ENCODE results near the gene ZBP1. TPM values are rescaled to one million over a fixed set of nuclear protein-coding genes. Genes with fewer than 3 reads are reported as not detected.
A peak's percentile ranks its signal among the peaks of the same experiment; 100 is the strongest.

Gene ZBP1
- total RNA-seq, 1 donor from 2014 or later = 0.41 TPM

- Mint-ChIP-seq H3K9me3 (no peaks in the 10 kb centered on the region), H3K4me1 (ENCODE audit: low read depth) (no peaks in the 10 kb centered on the region), H3K36me3 (ENCODE audit: low read depth) (no peaks in the 10 kb centered on the region), H3K27me3 (ENCODE audit: insufficient read depth) (peaks cover 18% of the 10 kb centered on the region), H3K27ac (no peak overlapping the region), H3K4me3 (no peak overlapping the region)
- DNase-seq (ENCODE audit: low spot score) = peak; percentile 17
- intact Hi-C loops (cut with micrococcal nuclease) = loop anchor here (1.0 kb wide), 3 partner anchors 80 to 213 kb away; no protein-coding TSS in a partner anchor
These were observed 25.9 kb downstream of the ZBP1 start for GRCh38 chr20:57594092-57594951.

GRCh38 chr20:57593134-57593886, 26.9 kb downstream of the ZBP1 start:
- Mint-ChIP-seq H3K27ac (no peak overlapping the region), H3K27me3 (ENCODE audit: insufficient read depth) (peaks cover 9% of the 10 kb centered on the region), H3K4me3 (no peak overlapping the region), H3K9me3 (no peaks in the 10 kb centered on the region), H3K36me3 (ENCODE audit: low read depth) (no peaks in the 10 kb centered on the region), H3K4me1 (ENCODE audit: low read depth) (no peaks in the 10 kb centered on the region)
- intact Hi-C loops (cut with micrococcal nuclease) = no loop called here
- DNase-seq (ENCODE audit: low spot score) = no peak

- DNase-seq (ENCODE audit: low spot score) = no peak
- H3K27ac Mint-ChIP-seq = no peak overlapping the region
- H3K36me3 Mint-ChIP-seq (ENCODE audit: low read depth) = no peaks in the 10 kb centered on the region
- no peaks in the 10 kb centered on the region for H3K4me1 Mint-ChIP-seq (ENCODE audit: low read depth)
- intact Hi-C loops (cut with micrococcal nuclease) = no loop called here
- no peak overlapping the region for H3K4me3 Mint-ChIP-seq
- H3K27me3 Mint-ChIP-seq (ENCODE audit: insufficient read depth) = peaks cover 7% of the 10 kb centered on the region
- H3K9me3 Mint-ChIP-seq = no peaks in the 10 kb centered on the region
These were observed 27.7 kb downstream of the ZBP1 start for GRCh38 chr20:57592263-57593092.

GRCh38 chr20:57591289-57592229, 28.7 kb downstream of the ZBP1 start:
- Mint-ChIP-seq H3K9me3 (no peaks in the 10 kb centered on the region), H3K4me3 (no peak overlapping the region), H3K36me3 (ENCODE audit: low read depth) (no peaks in the 10 kb centered on the region), H3K27ac (no peak overlapping the region), H3K4me1 (ENCODE audit: low read depth) (no peaks in the 10 kb centered on the region), H3K27me3 (ENCODE audit: insufficient read depth) (peaks cover 5% of the 10 kb centered on the region)
- intact Hi-C loops (cut with micrococcal nuclease) = no loop called here
- DNase-seq (ENCODE audit: low spot score) = no peak

- DNase-seq (ENCODE audit: low spot score) = no peak
- H3K27ac Mint-ChIP-seq = no peak overlapping the region
- H3K36me3 Mint-ChIP-seq (ENCODE audit: low read depth) = no peaks in the 10 kb centered on the region
- peaks cover 2% of the 10 kb centered on the region for H3K27me3 Mint-ChIP-seq (ENCODE audit: insufficient read depth)
- intact Hi-C loops (cut with micrococcal nuclease) = no loop called here
- no peak overlapping the region for H3K4me3 Mint-ChIP-seq
- H3K4me1 Mint-ChIP-seq (ENCODE audit: low read depth) = no peaks in the 10 kb centered on the region
- no peaks in the 10 kb centered on the region for H3K9me3 Mint-ChIP-seq
These were observed 29.5 kb downstream of the ZBP1 start for GRCh38 chr20:57590485-57591288.

GRCh38 chr20:57589728-57590484, 30.3 kb downstream of the ZBP1 start:
- Mint-ChIP-seq H3K4me1 (ENCODE audit: low read depth) (no peaks in the 10 kb centered on the region), H3K4me3 (no peak overlapping the region), H3K27me3 (ENCODE audit: insufficient read depth) (peaks cover 6% of the 10 kb centered on the region), H3K36me3 (ENCODE audit: low read depth) (no peaks in the 10 kb centered on the region), H3K27ac (no peak overlapping the region), H3K9me3 (no peaks in the 10 kb centered on the region)
- intact Hi-C loops (cut with micrococcal nuclease) = no loop called here
- DNase-seq (ENCODE audit: low spot score) = no peak

GRCh38 chr20:57589123-57589727, 31.0 kb downstream of the ZBP1 start:
- Mint-ChIP-seq H3K4me1 (ENCODE audit: low read depth) (no peaks in the 10 kb centered on the region), H3K4me3 (no peak overlapping the region), H3K36me3 (ENCODE audit: low read depth) (no peaks in the 10 kb centered on the region), H3K9me3 (no peaks in the 10 kb centered on the region), H3K27ac (no peak overlapping the region), H3K27me3 (ENCODE audit: insufficient read depth) (peaks cover 9% of the 10 kb centered on the region)
- no peak for DNase-seq (ENCODE audit: low spot score)
- intact Hi-C loops (cut with micrococcal nuclease) = no loop called here

- H3K27me3 Mint-ChIP-seq (ENCODE audit: insufficient read depth) = peaks cover 9% of the 10 kb centered on the region
- intact Hi-C loops (cut with micrococcal nuclease) = no loop called here
- no peaks in the 10 kb centered on the region for H3K9me3 Mint-ChIP-seq
These were observed 31.6 kb downstream of the ZBP1 start for GRCh38 chr20:57588596-57588995.

GRCh38 chr20:57587989-57588377, 32.2 kb downstream of the ZBP1 start:
- Mint-ChIP-seq H3K27me3 (ENCODE audit: insufficient read depth) (peaks cover 9% of the 10 kb centered on the region), H3K36me3 (ENCODE audit: low read depth) (no peaks in the 10 kb centered on the region), H3K27ac (no peak overlapping the region), H3K4me1 (ENCODE audit: low read depth) (no peaks in the 10 kb centered on the region), H3K9me3 (no peaks in the 10 kb centered on the region), H3K4me3 (no peak overlapping the region)
- intact Hi-C loops (cut with micrococcal nuclease) = no loop called here
- DNase-seq (ENCODE audit: low spot score) = no peak

More at GRCh38 chr20:57588596-57588995, 31.6 kb downstream of the ZBP1 start:
- H3K4me3 Mint-ChIP-seq = no peak overlapping the region
- H3K4me1 Mint-ChIP-seq (ENCODE audit: low read depth) = no peaks in the 10 kb centered on the region
- no peak for DNase-seq (ENCODE audit: low spot score)
- H3K36me3 Mint-ChIP-seq (ENCODE audit: low read depth) = no peaks in the 10 kb centered on the region
- H3K27ac Mint-ChIP-seq = no peak overlapping the region

GRCh38 chr20:57587278-57587988, 32.8 kb downstream of the ZBP1 start:
- H3K27ac Mint-ChIP-seq = no peak overlapping the region
- intact Hi-C loops (cut with micrococcal nuclease) = no loop called here
- no peaks in the 10 kb centered on the region for H3K4me1 Mint-ChIP-seq (ENCODE audit: low read depth)
- H3K36me3 Mint-ChIP-seq (ENCODE audit: low read depth) = no peaks in the 10 kb centered on the region
- H3K27me3 Mint-ChIP-seq (ENCODE audit: insufficient read depth) = peaks cover 9% of the 10 kb centered on the region
- H3K9me3 Mint-ChIP-seq = no peaks in the 10 kb centered on the region
- DNase-seq (ENCODE audit: low spot score) = no peak
- no peak overlapping the region for H3K4me3 Mint-ChIP-seq

Measured in activated T-helper 1 cell treated with anti-CD3 and anti-CD28 coated beads, Interleukin-12 subunit alpha, Interleukin-12 subunit beta, Interleukin-2, Interleukin-4 antibody, amounts not matched to agents 30 ng/mL and 10 ng/mL and 1 ng/mL, durations not matched to agents 14 hours and 24 hours and 36 hours (primary cell).